SH-SY5Y (cell line): Measurements from ENCODE around the gene HTD2.

Experiments
- GATA2 ChIP-seq: IDR thresholded peaks from 2 replicates; pipeline ENCODE4 v1.6.1; 2011; ENCODE audit warnings: mild to moderate bottlenecking, low read depth, low read length
- GATA3 ChIP-seq: IDR thresholded peaks from 2 replicates; pipeline ENCODE4 v1.6.1; 2011; ENCODE audit warnings: low read depth, mild to moderate bottlenecking, low read length, moderate library complexity

HTD2 gene

GRCh38 chr3:58323529-58324390 lies 17.4 kb downstream of the HTD2 start:
- no peak for TF ChIP-seq GATA3
- TF ChIP-seq GATA2: no peak

GRCh38 chr3:58324391-58325390 lies 18.4 kb downstream of the HTD2 start:
- TF ChIP-seq GATA3 (no peak), GATA2 (no peak)

- no peak for TF ChIP-seq GATA2
- no peak for TF ChIP-seq GATA3
Measured at GRCh38 chr3:58325525-58325992, 19.2 kb downstream of the HTD2 start.

- no peak for TF ChIP-seq GATA3
- no peak for TF ChIP-seq GATA2
Measured at GRCh38 chr3:58326267-58326900, 20.1 kb downstream of the HTD2 start.

- no peak for TF ChIP-seq GATA2
- no peak for TF ChIP-seq GATA3
Measured at GRCh38 chr3:58329150-58329921, 23.0 kb downstream of the HTD2 start.

- TF ChIP-seq GATA2 (no peak), GATA3 (no peak)
Measured at GRCh38 chr3:58329922-58330413, 23.6 kb downstream of the HTD2 start.

GRCh38 chr3:58331593-58332152 lies 25.4 kb downstream of the HTD2 start:
- no peak for TF ChIP-seq GATA3
- TF ChIP-seq GATA2: no peak

- TF ChIP-seq GATA3: no peak
- no peak for TF ChIP-seq GATA2
Measured at GRCh38 chr3:58332575-58333188, 26.4 kb downstream of the HTD2 start, which contains the start of gene PXK. PXK (plus strand) TSS chr3:58332892; CDS start chr3:58332989, 97 bp downstream.

GRCh38 chr3:58333206-58334012 lies 27.1 kb downstream of the HTD2 start:
- no peak for TF ChIP-seq GATA3
- TF ChIP-seq GATA2: no peak

GRCh38 chr3:58334013-58334321 lies 27.6 kb downstream of the HTD2 start:
- TF ChIP-seq GATA2 (no peak), GATA3 (no peak)

- TF ChIP-seq GATA3 (no peak), GATA2 (no peak)
Measured at GRCh38 chr3:58334506-58334884, 28.2 kb downstream of the HTD2 start.

GRCh38 chr3:58335652-58335947 lies 29.3 kb downstream of the HTD2 start:
- TF ChIP-seq GATA2 (no peak), GATA3 (no peak)
